GM18867 (cell line): ENCODE data around the gene OR5L2.
"Not testable (repeated sequence)": the region's sequence is repeated elsewhere in the genome, so short reads cannot be mapped to it uniquely, and the experiment has no call there.

Experiments
- ATAC-seq: cut with Tn5 transposase; IDR thresholded peaks from one replicate; pipeline ENCODE4 v1.9.1; 2021; ENCODE audit warnings: mild to moderate bottlenecking, moderate library complexity; ENCODE audit not compliant: unreplicated experiment

The OR5L2 gene

GRCh38 chr11:55826919-55827318 lies at the start of gene OR5L2:
Gene OR5L2 (plus strand): TSS chr11:55827219. CDS start chr11:55827219, 0 bp downstream.
- ATAC-seq: no peak

GRCh38 chr11:55791606-55792005 lies 35.4 kb upstream of the OR5L2 start:
- ATAC-seq: no peak

GRCh38 chr11:55793321-55793720 lies 33.7 kb upstream of the OR5L2 start:
- ATAC-seq: no peak

GRCh38 chr11:55795256-55795655 lies 31.8 kb upstream of the OR5L2 start, which contains the start of gene OR5D14:
Gene OR5D14 (plus strand): TSS chr11:55795556. CDS start chr11:55795556, 0 bp downstream.
- ATAC-seq: no peak

GRCh38 chr11:55806248-55806647 lies 20.8 kb upstream of the OR5L2 start:
- ATAC-seq: no peak

GRCh38 chr11:55811067-55811466 lies 16.0 kb upstream of the OR5L2 start, which contains the start of gene OR5L1:
Gene OR5L1 (plus strand): TSS chr11:55811367. CDS start chr11:55811467, 100 bp downstream.
- no peak for ATAC-seq

GRCh38 chr11:55819330-55819729 lies 7.7 kb upstream of the OR5L2 start, which contains the start of gene OR5D18:
Gene OR5D18 (plus strand): TSS chr11:55819630. CDS start chr11:55819630, 0 bp downstream.
- no peak for ATAC-seq

GRCh38 chr11:55838452-55838851 lies 11.4 kb downstream of the OR5L2 start, which contains the start of gene OR5D16:
Gene OR5D16 (plus strand): TSS chr11:55838752. CDS start chr11:55838752, 0 bp downstream.
- no peak for ATAC-seq

GRCh38 chr11:55847453-55847852 lies 20.4 kb downstream of the OR5L2 start:
- no peak for ATAC-seq

GRCh38 chr11:55849037-55849436 lies 22.0 kb downstream of the OR5L2 start:
- ATAC-seq: no peak

GRCh38 chr11:55852141-55852540 lies 25.1 kb downstream of the OR5L2 start:
- peak; percentile 45 for ATAC-seq

GRCh38 chr11:55854704-55855103 lies 27.7 kb downstream of the OR5L2 start:
- ATAC-seq: peak; percentile 94

- ATAC-seq: not testable (repeated sequence)
Observed at GRCh38 chr11:55867354-55867753, 40.3 kb downstream of the OR5L2 start.

- not testable (repeated sequence) for ATAC-seq
Observed at GRCh38 chr11:55872731-55873130, 45.7 kb downstream of the OR5L2 start.

- ATAC-seq: not testable (repeated sequence)
Observed at GRCh38 chr11:55873146-55873545, 46.1 kb downstream of the OR5L2 start.
